GM23248 (cell line): Measurements from ENCODE around the gene SBK3.

Experiments used
- EZH2 ChIP-seq: fragments of 200-600 bp; sonication (generic); IDR thresholded peaks from 2 replicates; pipeline ENCODE4 v1.6.1; 2018; ENCODE audit warnings: antibody characterized with exemption, mild to moderate bottlenecking; ENCODE audit not compliant: insufficient read depth, poor library complexity, severe bottlenecking
- EZH2phosphoT487 ChIP-seq: fragments of 200-600 bp; sonication (generic); IDR thresholded peaks from 2 replicates; pipeline ENCODE4 v1.6.1; 2018; ENCODE audit warnings: antibody characterized with exemption, moderate library complexity, mild to moderate bottlenecking, low read depth; ENCODE audit not compliant: insufficient read depth

- TF ChIP-seq EZH2phosphoT487 (no peak), EZH2 (no peak)
These were observed 53.6 kb downstream of the SBK3 start for GRCh38 chr19:55491546-55492360.
